HepG2 (cell line): ENCODE data around the gene RSAD1. TPM values are rescaled to one million over a fixed set of nuclear protein-coding genes. Genes with fewer than 3 reads are reported as not detected.

Experiments used
- ELF1 ChIP-seq: sonication (generic); formaldehyde crosslinking; IDR thresholded peaks from 2 replicates; pipeline ENCODE4 v1.4.0; 2020; ENCODE audit warnings: missing genetic modification reagents
- IRF2 ChIP-seq: IDR thresholded peaks from 2 replicates; pipeline ENCODE4 v1.6.1; 2018; ENCODE audit warnings: missing genetic modification reagents, missing compliant biosample characterization
- KDM5B ChIP-seq: sonication (generic); formaldehyde crosslinking; IDR thresholded peaks from 2 replicates; pipeline ENCODE4 v1.4.0; 2020; ENCODE audit warnings: missing genetic modification reagents, mild to moderate bottlenecking, borderline replicate concordance
- KMT2A ChIP-seq: sonication (generic); formaldehyde crosslinking; IDR thresholded peaks from 2 replicates; pipeline ENCODE4 v1.4.0; 2020; ENCODE audit warnings: missing genetic modification reagents
- ZNF253 ChIP-seq: sonication (generic); formaldehyde crosslinking; IDR thresholded peaks from 2 replicates; pipeline ENCODE4 v1.8.0; 2022; ENCODE audit warnings: mild to moderate bottlenecking, missing genetic modification reagents, borderline replicate concordance
- ZNF563 ChIP-seq: sonication (generic); formaldehyde crosslinking; IDR thresholded peaks from 2 replicates; pipeline ENCODE4 v1.8.0; 2022; ENCODE audit warnings: mild to moderate bottlenecking, moderate library complexity, missing genetic modification reagents
- ZNF616 ChIP-seq: sonication (generic); formaldehyde crosslinking; IDR thresholded peaks from 2 replicates; pipeline ENCODE4 v1.5.0; 2020; ENCODE audit warnings: low read depth, mild to moderate bottlenecking, missing genetic modification reagents
- polyA plus RNA-seq, 8 experiments: library from polyadenylated mRNA; depleted of rRNA in 3 of 8; stranded (reverse) in 7 of 8; unstranded in 1 of 8; fragments of >200 nt; fragmentation: Illumina TruSeq in 4 of 8; extraction: Trizol in 4 of 8; gene quantifications; 2 replicates each; pipeline versions ENCODE4 v1.2.1 to v1.2.3, GENCODE V29; 2011 to 2016; ENCODE audit warnings: low read depth in 4 of 8, missing spikeins in 1 of 8, mixed read lengths in 1 of 8; ENCODE audit not compliant: insufficient read depth in 1 of 8
- total RNA-seq, 5 experiments: library from RNA; depleted of rRNA; stranded (reverse); fragments of >200 nt; fragmentation: Illumina TruSeq; extraction: Trizol; gene quantifications; 2 replicates each; pipeline ENCODE4 v1.2.3, GENCODE V29; 2016; ENCODE audit warnings: low read depth in 1 of 5
- TF ChIP-seq, protein P1 (sequence below): sonication (generic); formaldehyde crosslinking; IDR thresholded peaks from 2 replicates; pipeline ENCODE4; 2020; ENCODE audit warnings: missing genetic modification reagents, mild to moderate bottlenecking, borderline replicate concordance
- TF ChIP-seq, protein P2 (sequence below): IDR thresholded peaks from 2 replicates; pipeline ENCODE4 v1.6.1; 2016
- TF ChIP-seq, protein P3 (sequence below): sonication (generic); formaldehyde crosslinking; IDR thresholded peaks from 2 replicates; pipeline ENCODE4 v1.9.0; 2021; ENCODE audit warnings: mild to moderate bottlenecking, missing genetic modification reagents
- TF ChIP-seq, protein P4 (sequence below): sonication (generic); formaldehyde crosslinking; IDR thresholded peaks from 2 replicates; pipeline ENCODE4 v1.5.1; 2020; ENCODE audit warnings: mild to moderate bottlenecking, missing genetic modification reagents

The RSAD1 gene
- total and polyA plus RNA-seq, 2 of the 13 experiments (the other 11 are each of a cell fraction or from before 2014, with no cell fraction given): 22.7 to 27.7 TPM

DNA sequence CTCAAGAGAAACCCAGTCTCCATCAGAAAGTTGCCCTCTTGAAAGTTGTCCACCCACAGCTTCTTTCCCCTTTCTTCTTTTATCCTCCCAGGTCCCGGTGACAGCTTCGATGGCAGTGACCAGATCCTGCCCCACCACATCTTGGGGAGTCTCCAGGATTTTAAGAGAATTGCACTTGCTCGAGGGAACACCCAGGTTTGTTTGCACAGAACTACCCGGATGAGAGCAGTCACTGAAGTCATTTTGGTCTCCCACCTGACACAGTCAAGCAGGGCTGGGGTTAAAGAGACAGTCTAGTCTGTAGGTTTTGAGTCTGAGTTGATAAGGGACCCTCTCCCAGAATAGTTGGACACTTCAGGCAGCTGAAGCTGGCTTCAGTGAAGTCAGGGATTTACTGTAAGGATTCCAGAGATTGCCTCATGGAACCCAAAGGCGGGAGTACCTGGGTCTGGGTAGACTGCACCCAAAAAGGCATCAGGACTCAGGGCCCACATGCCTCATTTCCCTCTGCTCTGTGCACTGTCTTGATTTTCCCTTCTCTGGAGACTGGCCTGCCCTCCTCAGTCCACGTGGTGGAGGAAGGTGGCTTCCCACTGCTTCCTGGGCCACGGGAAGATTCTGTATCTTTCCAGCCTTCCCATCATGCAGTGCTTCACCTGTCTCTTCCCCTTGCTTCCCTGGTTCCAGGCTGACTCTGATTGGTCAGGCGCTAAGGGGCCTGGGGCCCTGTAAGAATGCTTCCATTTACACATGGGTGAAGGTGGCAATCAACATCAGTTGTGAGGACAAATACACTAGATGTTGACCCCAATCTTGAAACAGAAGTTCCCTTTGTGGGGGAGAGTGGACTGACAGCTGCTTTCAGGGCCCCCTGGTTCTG lies 39.1 kb downstream of the RSAD1 start (continued):
- TF ChIP-seq IRF2 (CRISPR knock-in tag): peak; percentile 7; the same call in 1 of the 2 replicates
- 0 out of 2 replicates have a peak, but pooled peaks have one; percentile 1 for TF ChIP-seq ZNF253 (CRISPR knock-in tag)
- TF ChIP-seq KMT2A (CRISPR knock-in tag): 0 out of 2 replicates have a peak, but pooled peaks have one; percentile 9
- TF ChIP-seq, protein P1, sequence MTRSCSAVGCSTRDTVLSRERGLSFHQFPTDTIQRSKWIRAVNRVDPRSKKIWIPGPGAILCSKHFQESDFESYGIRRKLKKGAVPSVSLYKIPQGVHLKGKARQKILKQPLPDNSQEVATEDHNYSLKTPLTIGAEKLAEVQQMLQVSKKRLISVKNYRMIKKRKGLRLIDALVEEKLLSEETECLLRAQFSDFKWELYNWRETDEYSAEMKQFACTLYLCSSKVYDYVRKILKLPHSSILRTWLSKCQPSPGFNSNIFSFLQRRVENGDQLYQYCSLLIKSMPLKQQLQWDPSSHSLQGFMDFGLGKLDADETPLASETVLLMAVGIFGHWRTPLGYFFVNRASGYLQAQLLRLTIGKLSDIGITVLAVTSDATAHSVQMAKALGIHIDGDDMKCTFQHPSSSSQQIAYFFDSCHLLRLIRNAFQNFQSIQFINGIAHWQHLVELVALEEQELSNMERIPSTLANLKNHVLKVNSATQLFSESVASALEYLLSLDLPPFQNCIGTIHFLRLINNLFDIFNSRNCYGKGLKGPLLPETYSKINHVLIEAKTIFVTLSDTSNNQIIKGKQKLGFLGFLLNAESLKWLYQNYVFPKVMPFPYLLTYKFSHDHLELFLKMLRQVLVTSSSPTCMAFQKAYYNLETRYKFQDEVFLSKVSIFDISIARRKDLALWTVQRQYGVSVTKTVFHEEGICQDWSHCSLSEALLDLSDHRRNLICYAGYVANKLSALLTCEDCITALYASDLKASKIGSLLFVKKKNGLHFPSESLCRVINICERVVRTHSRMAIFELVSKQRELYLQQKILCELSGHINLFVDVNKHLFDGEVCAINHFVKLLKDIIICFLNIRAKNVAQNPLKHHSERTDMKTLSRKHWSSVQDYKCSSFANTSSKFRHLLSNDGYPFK (CRISPR knock-in tag): 0 out of 2 replicates have a peak, but pooled peaks have one; percentile 65
- 0 out of 2 replicates have a peak, but pooled peaks have one; percentile 74 for TF ChIP-seq ZNF616 (CRISPR knock-in tag)
- TF ChIP-seq KDM5B (CRISPR knock-in tag): 0 out of 2 replicates have a peak, but pooled peaks have one; percentile 49
- TF ChIP-seq, protein P2, sequence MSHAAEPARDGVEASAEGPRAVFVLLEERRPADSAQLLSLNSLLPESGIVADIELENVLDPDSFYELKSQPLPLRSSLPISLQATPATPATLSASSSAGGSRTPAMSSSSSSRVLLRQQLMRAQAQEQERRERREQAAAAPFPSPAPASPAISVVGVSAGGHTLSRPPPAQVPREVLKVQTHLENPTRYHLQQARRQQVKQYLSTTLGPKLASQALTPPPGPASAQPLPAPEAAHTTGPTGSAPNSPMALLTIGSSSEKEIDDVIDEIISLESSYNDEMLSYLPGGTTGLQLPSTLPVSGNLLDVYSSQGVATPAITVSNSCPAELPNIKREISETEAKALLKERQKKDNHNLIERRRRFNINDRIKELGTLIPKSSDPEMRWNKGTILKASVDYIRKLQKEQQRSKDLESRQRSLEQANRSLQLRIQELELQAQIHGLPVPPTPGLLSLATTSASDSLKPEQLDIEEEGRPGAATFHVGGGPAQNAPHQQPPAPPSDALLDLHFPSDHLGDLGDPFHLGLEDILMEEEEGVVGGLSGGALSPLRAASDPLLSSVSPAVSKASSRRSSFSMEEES (CRISPR knock-in tag): peak; percentile 1; the same call in 1 of the 2 replicates
- TF ChIP-seq ELF1 (CRISPR knock-in tag): peak; percentile 46
- TF ChIP-seq, protein P3, sequence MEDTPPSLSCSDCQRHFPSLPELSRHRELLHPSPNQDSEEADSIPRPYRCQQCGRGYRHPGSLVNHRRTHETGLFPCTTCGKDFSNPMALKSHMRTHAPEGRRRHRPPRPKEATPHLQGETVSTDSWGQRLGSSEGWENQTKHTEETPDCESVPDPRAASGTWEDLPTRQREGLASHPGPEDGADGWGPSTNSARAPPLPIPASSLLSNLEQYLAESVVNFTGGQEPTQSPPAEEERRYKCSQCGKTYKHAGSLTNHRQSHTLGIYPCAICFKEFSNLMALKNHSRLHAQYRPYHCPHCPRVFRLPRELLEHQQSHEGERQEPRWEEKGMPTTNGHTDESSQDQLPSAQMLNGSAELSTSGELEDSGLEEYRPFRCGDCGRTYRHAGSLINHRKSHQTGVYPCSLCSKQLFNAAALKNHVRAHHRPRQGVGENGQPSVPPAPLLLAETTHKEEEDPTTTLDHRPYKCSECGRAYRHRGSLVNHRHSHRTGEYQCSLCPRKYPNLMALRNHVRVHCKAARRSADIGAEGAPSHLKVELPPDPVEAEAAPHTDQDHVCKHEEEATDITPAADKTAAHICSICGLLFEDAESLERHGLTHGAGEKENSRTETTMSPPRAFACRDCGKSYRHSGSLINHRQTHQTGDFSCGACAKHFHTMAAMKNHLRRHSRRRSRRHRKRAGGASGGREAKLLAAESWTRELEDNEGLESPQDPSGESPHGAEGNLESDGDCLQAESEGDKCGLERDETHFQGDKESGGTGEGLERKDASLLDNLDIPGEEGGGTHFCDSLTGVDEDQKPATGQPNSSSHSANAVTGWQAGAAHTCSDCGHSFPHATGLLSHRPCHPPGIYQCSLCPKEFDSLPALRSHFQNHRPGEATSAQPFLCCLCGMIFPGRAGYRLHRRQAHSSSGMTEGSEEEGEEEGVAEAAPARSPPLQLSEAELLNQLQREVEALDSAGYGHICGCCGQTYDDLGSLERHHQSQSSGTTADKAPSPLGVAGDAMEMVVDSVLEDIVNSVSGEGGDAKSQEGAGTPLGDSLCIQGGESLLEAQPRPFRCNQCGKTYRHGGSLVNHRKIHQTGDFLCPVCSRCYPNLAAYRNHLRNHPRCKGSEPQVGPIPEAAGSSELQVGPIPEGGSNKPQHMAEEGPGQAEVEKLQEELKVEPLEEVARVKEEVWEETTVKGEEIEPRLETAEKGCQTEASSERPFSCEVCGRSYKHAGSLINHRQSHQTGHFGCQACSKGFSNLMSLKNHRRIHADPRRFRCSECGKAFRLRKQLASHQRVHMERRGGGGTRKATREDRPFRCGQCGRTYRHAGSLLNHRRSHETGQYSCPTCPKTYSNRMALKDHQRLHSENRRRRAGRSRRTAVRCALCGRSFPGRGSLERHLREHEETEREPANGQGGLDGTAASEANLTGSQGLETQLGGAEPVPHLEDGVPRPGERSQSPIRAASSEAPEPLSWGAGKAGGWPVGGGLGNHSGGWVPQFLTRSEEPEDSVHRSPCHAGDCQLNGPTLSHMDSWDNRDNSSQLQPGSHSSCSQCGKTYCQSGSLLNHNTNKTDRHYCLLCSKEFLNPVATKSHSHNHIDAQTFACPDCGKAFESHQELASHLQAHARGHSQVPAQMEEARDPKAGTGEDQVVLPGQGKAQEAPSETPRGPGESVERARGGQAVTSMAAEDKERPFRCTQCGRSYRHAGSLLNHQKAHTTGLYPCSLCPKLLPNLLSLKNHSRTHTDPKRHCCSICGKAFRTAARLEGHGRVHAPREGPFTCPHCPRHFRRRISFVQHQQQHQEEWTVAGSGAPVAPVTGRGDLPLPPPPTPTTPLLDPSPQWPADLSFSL (CRISPR knock-in tag): peak; percentile 27; the same call in 1 of the 2 replicates
- TF ChIP-seq, protein P4, sequence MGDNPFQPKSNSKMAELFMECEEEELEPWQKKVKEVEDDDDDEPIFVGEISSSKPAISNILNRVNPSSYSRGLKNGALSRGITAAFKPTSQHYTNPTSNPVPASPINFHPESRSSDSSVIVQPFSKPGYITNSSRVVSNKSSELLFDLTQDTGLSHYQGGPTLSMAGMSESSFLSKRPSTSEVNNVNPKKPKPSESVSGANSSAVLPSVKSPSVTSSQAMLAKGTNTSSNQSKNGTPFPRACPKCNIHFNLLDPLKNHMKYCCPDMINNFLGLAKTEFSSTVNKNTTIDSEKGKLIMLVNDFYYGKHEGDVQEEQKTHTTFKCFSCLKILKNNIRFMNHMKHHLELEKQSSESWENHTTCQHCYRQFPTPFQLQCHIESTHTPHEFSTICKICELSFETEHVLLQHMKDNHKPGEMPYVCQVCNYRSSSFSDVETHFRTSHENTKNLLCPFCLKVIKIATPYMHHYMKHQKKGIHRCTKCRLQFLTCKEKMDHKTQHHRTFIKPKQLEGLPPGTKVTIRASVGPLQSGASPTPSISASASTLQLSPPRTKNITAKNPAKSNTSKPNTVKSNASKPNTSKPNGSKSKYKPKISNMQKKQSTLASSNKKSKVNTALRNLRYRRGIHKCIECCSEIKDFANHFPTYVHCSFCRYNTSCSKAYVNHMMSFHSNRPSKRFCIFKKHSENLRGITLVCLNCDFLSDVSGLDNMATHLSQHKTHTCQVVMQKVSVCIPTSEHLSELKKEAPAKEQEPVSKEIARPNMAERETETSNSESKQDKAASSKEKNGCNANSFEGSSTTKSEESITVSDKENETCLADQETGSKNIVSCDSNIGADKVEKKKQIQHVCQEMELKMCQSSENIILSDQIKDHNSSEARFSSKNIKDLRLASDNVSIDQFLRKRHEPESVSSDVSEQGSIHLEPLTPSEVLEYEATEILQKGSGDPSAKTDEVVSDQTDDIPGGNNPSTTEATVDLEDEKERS (CRISPR knock-in tag): peak; percentile 61; the same call in 1 of the 2 replicates
- TF ChIP-seq ZNF563: 0 out of 2 replicates have a peak, but pooled peaks have one; percentile 5
